GM23338 (cell line): ENCODE measurements around the gene SLC44A4.

Experiments
- CTCF ChIP-seq, 2 experiments: fragments of 200-600 bp in 1 of 2; sonication (generic) in 1 of 2; conservative IDR thresholded peaks; 2 replicates each; pipeline versions ENCODE4 v1.5.1 to v1.6.1; 2016 to 2017; ENCODE audit warnings: antibody characterized with exemption in 2 of 2, low read depth in 2 of 2, mild to moderate bottlenecking in 2 of 2, moderate library complexity in 1 of 2
- ETS1 ChIP-seq: IDR thresholded peaks from 2 replicates; pipeline ENCODE4 v1.6.1; 2016; ENCODE audit warnings: antibody characterized with exemption
- EZH2 ChIP-seq: fragments of 200-600 bp; sonication (generic); IDR thresholded peaks from one replicate; pipeline ENCODE4 v1.8.0; 2017; ENCODE audit warnings: antibody characterized with exemption, mild to moderate bottlenecking, low read depth; ENCODE audit not compliant: unreplicated experiment
- JUNB ChIP-seq: IDR thresholded peaks from one replicate; pipeline ENCODE4 v1.6.1; 2016; ENCODE audit warnings: antibody characterized with exemption; ENCODE audit not compliant: unreplicated experiment
- POLR2AphosphoS5 ChIP-seq: IDR thresholded peaks from 2 replicates; pipeline ENCODE4 v1.6.1; 2016; ENCODE audit warnings: antibody characterized with exemption, low read depth
- REST ChIP-seq: IDR thresholded peaks from one replicate; pipeline ENCODE4 v1.6.1; 2018; ENCODE audit warnings: antibody characterized with exemption; ENCODE audit not compliant: unreplicated experiment

- TF ChIP-seq CTCF (conservative IDR thresholded peaks at IDR 0.05; ENCODE audit: low read depth in 2 of 2), result no peak
- no peak for TF ChIP-seq JUNB
- TF ChIP-seq REST, result no peak
- TF ChIP-seq POLR2AphosphoS5, result no peak
- no peak for TF ChIP-seq EZH2
- TF ChIP-seq ETS1, result no peak
Measured at GRCh38 chr6:31859923-31860322, 18.9 kb downstream of the SLC44A4 start.
